Measurements from ENCODE around the gene GRPEL2. TPM values are rescaled to one million over a fixed set of nuclear protein-coding genes. Genes with fewer than 3 reads are reported as not detected.
"Not testable (repeated sequence)": the region's sequence is repeated elsewhere in the genome, so short reads cannot be mapped to it uniquely, and the experiment has no call there.

The GRPEL2 gene
- total RNA-seq, 1 experiment from 2014 or later, result 48.9 TPM

GRCh38 chr5:149389552-149390495, 44.5 kb downstream of the GRPEL2 start:
- Histone ChIP-seq H4K20me1 (ENCODE audit: insufficient read depth) (no peaks in the 10 kb centered on the region), H3K4me1 (ENCODE audit: control insufficient read depth in 1 of 2, insufficient read depth in 2 of 2, low read length in 2 of 2) (peaks cover 0 to 5% of the 10 kb centered on the region in 2 experiments; a peak in 1 of 4 replicates), H3K4me2 (ENCODE audit: low read length) (no peak overlapping the region), H3K4me3 (replicated peaks in 1 of 2; ENCODE audit: low read depth in 1 of 2, low read length in 2 of 2) (no peak overlapping the region), H3K27ac (ENCODE audit: low read depth, low read length) (no peak overlapping the region), H3K9ac (ENCODE audit: low read length) (no peak overlapping the region), H3K27me3 (ENCODE audit: insufficient read depth, low read length) (no peaks in the 10 kb centered on the region), H3K9me3 (ENCODE audit: control insufficient read depth in 1 of 2, insufficient read depth in 1 of 2, low read depth in 1 of 2, low read length in 2 of 2) (no peaks in the 10 kb centered on the region), H3K79me2 (ENCODE audit: insufficient read depth, low read length) (no peaks in the 10 kb centered on the region), H3K36me3 (ENCODE audit: control insufficient read depth in 1 of 2, insufficient read depth in 2 of 2, low read length in 2 of 2) (no peaks in the 10 kb centered on the region), H2AFZ (ENCODE audit: low read depth, low read length, poor library complexity, severe bottlenecking) (no peak overlapping the region), H3K9me2 (ENCODE audit: insufficient read depth) (no peaks in the 10 kb centered on the region)
- no peak for ATAC-seq
- no TSS peak for BruUV-seq (replicated peaks)
- ChIA-PET RAD21 (ENCODE audit: low non-redundant PET in 1 of 2, low total read pairs in 2 of 2, uncharacterized antibody in 2 of 2, unreplicated experiment in 2 of 2) (no interaction called here), CTCF (interaction anchor here (1.1 to 1.3 kb wide), 3 partner anchors 8 to 66 kb away, joined by 3 to 6 read pairs (median 3); no protein-coding TSS in a partner anchor), POLR2A (no interaction called here)
- DNase-seq (ENCODE audit: low read depth, low spot score), result no peak
- TF ChIP-seq ZFX (IDR thresholded peaks at IDR 0.05) (no peak), EZH2 (IDR thresholded peaks at IDR 0.05) (no peak), JUND (IDR thresholded peaks at IDR 0.05) (no peak), TCF7L2 (IDR thresholded peaks at IDR 0.05; ENCODE audit: borderline replicate concordance, extremely low read depth, insufficient read depth, insufficient read length) (no peak), SRF (IDR thresholded peaks at IDR 0.05; ENCODE audit: low read depth) (no peak), ATF3 (IDR thresholded peaks at IDR 0.05) (no peak), EZH2phosphoT487 (IDR thresholded peaks at IDR 0.05; ENCODE audit: borderline replicate concordance) (no peak), ZNF274 (IDR thresholded peaks at IDR 0.05; ENCODE audit: low read depth, low read length) (no peak)
- intact Hi-C loops (cut with micrococcal nuclease), result no loop called here

GRCh38 chr5:149391076-149391475, 45.8 kb downstream of the GRPEL2 start:
- H3K9ac ChIP-seq (ENCODE audit: low read length); POLR2A ChIA-PET; H3K4me2 ChIP-seq (ENCODE audit: low read length); ATAC-seq; H3K4me3 ChIP-seq (replicated peaks in 1 of 2; ENCODE audit: low read depth in 1 of 2, low read length in 2 of 2); H3K27ac ChIP-seq (ENCODE audit: low read depth, low read length); H3K9me2 ChIP-seq (ENCODE audit: insufficient read depth); intact Hi-C loops (cut with micrococcal nuclease); H3K4me1 ChIP-seq (ENCODE audit: control insufficient read depth in 1 of 2, insufficient read depth in 2 of 2, low read length in 2 of 2); H3K9me3 ChIP-seq (ENCODE audit: control insufficient read depth in 1 of 2, insufficient read depth in 1 of 2, low read depth in 1 of 2, low read length in 2 of 2); DNase-seq (ENCODE audit: low read depth, low spot score); H3K27me3 ChIP-seq (ENCODE audit: insufficient read depth, low read length); H2AFZ ChIP-seq (ENCODE audit: low read depth, low read length, poor library complexity, severe bottlenecking); H3K36me3 ChIP-seq (ENCODE audit: control insufficient read depth in 1 of 2, insufficient read depth in 2 of 2, low read length in 2 of 2); BruUV-seq (replicated peaks); RAD21 ChIA-PET (ENCODE audit: low non-redundant PET in 1 of 2, low total read pairs in 2 of 2, uncharacterized antibody in 2 of 2, unreplicated experiment in 2 of 2); H4K20me1 ChIP-seq (ENCODE audit: insufficient read depth); H3K79me2 ChIP-seq (ENCODE audit: insufficient read depth, low read length): not testable (repeated sequence)
- CTCF ChIA-PET, result interaction anchor here (1.1 to 1.3 kb wide), 3 partner anchors 10 to 65 kb away, joined by 3 to 6 read pairs (median 3); no protein-coding TSS in a partner anchor
